IPS-15b (cell line): ENCODE data around the gene CCP110.

ENCODE experiments used
- H3K27me3 ChIP-seq: one replicate; pipeline ENCODE4 v1.6.1; 2013; ENCODE audit warnings: low read length; ENCODE audit not compliant: control insufficient read depth, insufficient read depth
- H3K36me3 ChIP-seq: one replicate; pipeline ENCODE4 v1.6.1; 2013; ENCODE audit warnings: low read length; ENCODE audit not compliant: control insufficient read depth, insufficient read depth
- H3K4me1 ChIP-seq: one replicate; pipeline ENCODE4 v1.6.1; 2013; ENCODE audit warnings: mild to moderate bottlenecking, low read length; ENCODE audit not compliant: control insufficient read depth, insufficient read depth
- H3K4me3 ChIP-seq: one replicate; pipeline ENCODE4 v1.5.1; 2013; ENCODE audit warnings: low read depth, low read length
- H3K9ac ChIP-seq: one replicate; pipeline ENCODE4 v1.6.1; 2013; ENCODE audit warnings: low read depth, mild to moderate bottlenecking, low read length
- H3K9me3 ChIP-seq: one replicate; pipeline ENCODE4 v1.6.1; 2013; ENCODE audit warnings: mild to moderate bottlenecking, low read length; ENCODE audit not compliant: control insufficient read depth, insufficient read depth

CCP110 gene

DNA sequence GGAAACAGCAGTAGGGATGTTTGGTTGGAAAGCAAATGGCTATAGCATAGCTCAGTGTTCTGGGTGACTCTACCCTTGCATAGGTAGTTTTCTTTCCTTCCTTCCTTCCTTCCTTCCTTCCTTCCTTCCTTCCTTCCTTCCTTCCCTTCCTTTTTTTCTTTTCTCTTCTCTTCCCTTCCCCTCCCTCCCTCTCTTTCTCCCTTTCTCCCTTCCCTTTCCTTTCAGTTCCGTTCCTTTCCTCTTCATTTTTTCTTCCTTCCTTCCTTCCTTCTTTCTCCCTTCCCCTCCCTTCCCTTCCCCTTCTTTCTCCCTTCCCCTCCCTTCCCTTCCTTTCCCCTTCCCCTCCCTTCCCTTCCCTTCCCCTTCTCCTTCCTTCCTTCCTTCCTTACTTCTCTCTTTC is 33.1 kb upstream of the CCP110 start:
- Histone ChIP-seq H3K4me3 (no peak overlapping the region), H3K9ac (no peak overlapping the region)

DNA sequence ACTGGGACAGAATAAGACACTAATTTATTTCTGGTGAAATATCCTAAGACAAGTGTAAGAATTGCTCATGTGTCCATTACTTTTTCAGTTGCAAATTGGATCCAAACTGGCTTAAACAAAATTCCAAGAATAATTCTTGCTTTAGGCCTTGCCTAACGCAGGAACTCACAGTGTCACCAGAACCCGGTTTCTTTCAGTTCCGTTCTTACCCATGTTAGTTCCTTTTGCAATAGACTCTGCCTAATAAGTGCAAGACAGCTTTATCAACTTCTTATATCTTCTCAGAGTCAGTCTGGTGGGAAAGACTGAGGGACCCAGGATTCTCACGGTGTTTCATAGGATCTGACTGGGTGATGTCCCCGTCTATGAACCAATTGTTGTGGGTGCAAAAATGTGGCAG is 26.6 kb upstream of the CCP110 start:
- no peak overlapping the region for H3K9ac ChIP-seq
- no peak overlapping the region for H3K4me3 ChIP-seq
- no peaks in the 10 kb centered on the region for H3K27me3 ChIP-seq
- no peaks in the 10 kb centered on the region for H3K4me1 ChIP-seq
- H3K9me3 ChIP-seq, result no peaks in the 10 kb centered on the region
- H3K36me3 ChIP-seq, result peaks cover 8% of the 10 kb centered on the region

More for the DNA sequence above, 33.1 kb upstream of the CCP110 start:
- Histone ChIP-seq H3K9me3 (no peaks in the 10 kb centered on the region), H3K36me3 (no peaks in the 10 kb centered on the region), H3K4me1 (peaks cover 10% of the 10 kb centered on the region), H3K27me3 (no peaks in the 10 kb centered on the region)

DNA sequence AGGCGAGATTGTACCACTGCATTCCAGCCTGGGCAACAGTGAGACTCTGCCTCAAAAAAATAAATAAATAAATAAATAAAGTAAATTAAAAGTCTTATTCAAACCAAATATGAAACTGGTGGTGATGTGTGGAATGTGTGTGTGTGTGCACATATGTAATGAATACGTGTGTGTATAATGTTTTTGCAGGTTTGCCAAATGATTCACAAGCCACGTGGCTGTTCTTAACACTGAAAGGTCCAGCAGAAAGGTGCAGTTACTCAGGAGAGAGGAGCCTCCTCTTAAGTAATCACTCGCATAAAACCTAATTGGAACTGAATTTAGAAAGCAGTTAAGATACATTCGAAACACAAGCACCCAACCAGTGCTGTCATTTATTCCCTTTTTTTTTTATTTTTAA is 24.7 kb upstream of the CCP110 start:
- Histone ChIP-seq H3K9me3 (no peaks in the 10 kb centered on the region), H3K36me3 (peaks cover 21% of the 10 kb centered on the region), H3K4me1 (no peaks in the 10 kb centered on the region), H3K27me3 (no peaks in the 10 kb centered on the region), H3K9ac (no peak overlapping the region), H3K4me3 (no peak overlapping the region)

DNA sequence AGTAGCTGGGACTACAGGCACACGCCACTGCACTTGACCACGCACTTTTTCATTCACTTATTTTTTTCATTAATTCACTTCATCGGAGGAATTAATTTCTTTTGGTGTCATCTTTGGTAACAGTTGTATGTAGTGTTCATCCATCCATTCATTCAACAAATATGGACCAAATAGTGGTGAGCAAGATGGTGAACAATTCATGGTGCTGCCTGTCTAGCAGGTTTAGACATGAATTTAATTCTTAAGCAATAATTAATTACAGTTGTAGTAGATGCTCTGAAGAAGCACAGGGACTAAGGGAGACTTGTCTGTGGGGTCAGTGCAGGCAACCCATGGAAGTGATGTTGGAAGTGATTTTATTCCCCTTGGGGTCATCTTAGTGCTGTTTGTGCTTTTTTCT is 24.3 kb upstream of the CCP110 start:
- H3K9me3 ChIP-seq, result no peaks in the 10 kb centered on the region
- peaks cover 21% of the 10 kb centered on the region for H3K36me3 ChIP-seq
- H3K27me3 ChIP-seq, result no peaks in the 10 kb centered on the region

DNA sequence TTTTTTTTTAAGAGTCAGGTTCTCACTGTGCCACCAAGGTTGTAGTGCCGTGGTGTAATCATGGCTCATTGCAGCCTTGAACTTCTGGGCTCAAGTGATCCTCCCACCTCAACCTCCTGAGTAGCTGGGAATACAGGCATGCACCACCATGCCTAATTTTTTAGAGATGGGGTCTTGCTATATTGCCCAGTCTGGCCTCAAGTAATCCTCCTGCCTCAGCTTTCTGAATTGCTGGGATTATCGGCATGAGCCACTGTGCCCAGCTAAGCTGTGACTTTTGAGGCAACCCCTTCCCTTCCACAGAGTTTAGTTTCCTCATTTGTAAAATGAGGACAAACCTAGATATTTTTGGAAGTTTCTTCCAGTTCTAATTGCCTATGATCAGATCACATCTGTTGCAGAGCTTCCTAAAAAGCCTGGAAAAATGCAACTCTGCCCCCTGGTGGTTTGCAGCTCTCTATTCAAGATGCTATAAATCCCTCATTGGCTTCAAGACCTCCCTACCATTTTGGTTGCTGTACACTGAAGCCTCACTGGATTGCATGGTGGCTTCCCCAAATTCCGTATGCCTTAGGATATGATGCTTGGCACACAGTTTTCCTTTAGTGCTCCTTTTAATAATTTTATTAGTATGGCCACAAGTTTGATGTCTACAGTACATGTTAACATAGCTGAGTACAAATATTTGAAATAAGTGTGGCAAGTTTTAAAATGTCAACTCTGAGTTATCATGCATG is 21.2 kb upstream of the CCP110 start:
- Histone ChIP-seq H3K4me1 (no peaks in the 10 kb centered on the region), H3K4me3 (no peak overlapping the region), H3K9ac (no peak overlapping the region), H3K9me3 (no peaks in the 10 kb centered on the region), H3K36me3 (peaks cover 23% of the 10 kb centered on the region), H3K27me3 (no peaks in the 10 kb centered on the region)

More for the DNA sequence above, 24.3 kb upstream of the CCP110 start:
- Histone ChIP-seq H3K9ac (no peak overlapping the region), H3K4me3 (no peak overlapping the region), H3K4me1 (no peaks in the 10 kb centered on the region)

DNA sequence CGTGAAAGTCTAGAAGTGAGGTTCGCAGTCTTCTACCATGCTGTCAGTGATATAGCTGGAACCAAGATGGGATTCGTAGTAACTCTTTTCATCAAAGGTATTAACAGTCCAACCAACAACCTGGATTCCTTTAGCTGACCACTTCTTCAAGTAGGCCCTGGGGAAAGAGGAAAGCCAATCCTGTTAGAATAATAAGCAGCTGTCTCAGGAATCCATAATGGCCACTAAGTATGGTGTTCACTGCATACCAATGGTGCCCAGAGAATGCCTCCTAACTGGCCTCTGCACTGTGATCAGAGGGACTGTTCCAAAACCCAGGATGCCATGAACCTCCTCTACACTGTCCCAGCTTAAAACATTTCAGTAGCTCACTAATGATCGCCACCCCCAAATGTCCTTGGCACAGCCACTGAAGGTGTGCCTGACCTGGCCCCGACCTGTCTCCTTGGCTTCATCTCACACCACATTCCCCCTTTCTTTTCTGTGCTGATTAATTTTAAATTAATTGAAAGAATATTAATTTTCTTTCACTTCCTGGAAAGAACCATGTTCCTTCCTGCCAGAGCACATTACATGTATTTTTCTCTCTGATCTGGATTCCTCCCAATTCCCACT is 20.2 kb upstream of the CCP110 start:
- H3K4me3 ChIP-seq, result no peak overlapping the region
- peaks cover 23% of the 10 kb centered on the region for H3K36me3 ChIP-seq
- no peak overlapping the region for H3K9ac ChIP-seq
- no peaks in the 10 kb centered on the region for H3K27me3 ChIP-seq
- H3K4me1 ChIP-seq, result no peaks in the 10 kb centered on the region
- H3K9me3 ChIP-seq, result no peaks in the 10 kb centered on the region

DNA sequence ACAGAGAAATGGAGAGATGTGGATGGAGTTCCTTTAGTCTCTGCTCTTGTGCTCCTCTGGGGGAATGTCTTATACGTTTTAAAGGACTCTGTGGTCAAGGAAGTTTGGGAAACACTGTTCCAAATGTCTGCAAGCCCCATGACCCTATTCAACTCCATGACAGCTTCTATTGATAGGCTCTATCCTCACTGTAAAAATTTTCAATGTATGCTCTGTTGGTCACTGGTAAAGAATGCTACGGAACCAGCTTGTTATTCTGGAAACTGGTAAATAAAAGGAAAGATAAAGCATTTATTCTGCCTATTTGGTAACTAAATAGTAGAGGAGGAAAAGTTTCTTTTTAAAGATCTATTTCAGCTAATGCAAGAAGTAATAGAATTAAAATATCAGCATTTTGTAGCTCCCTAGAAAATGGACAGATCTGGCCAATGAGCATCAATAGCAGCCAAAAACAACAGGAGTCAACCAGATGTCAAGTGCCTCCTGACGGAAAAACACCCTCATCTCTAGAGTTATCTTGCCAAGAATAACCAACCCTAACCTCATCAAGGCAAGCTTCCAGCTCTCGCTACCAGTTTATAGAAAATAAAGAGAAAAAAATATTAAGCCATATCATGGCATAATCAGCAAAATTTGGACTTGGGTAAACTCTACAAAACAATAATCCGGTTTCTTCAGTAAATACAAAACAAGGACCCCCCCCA is 18.0 kb upstream of the CCP110 start:
- Histone ChIP-seq H3K36me3 (peaks cover 26% of the 10 kb centered on the region), H3K27me3 (no peaks in the 10 kb centered on the region), H3K4me1 (no peaks in the 10 kb centered on the region)

DNA sequence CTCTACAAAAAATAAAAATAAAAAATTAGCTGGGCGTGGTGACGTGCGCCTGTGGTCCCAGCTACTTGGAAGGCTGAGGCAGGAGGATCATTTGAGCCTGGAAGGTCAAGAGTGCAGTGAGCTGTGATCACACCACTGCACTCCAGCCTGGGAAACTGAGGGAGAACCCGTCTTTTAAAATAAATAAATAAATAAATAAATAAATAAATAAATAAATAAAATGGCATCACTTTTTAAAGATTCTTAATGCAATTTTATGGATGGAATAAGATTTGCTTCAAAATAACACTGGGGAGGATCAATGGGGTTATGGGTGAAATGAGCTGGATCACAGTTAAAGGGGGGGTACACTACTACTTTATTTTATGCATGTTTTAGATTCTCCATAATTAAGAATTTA is 16.8 kb upstream of the CCP110 start:
- H3K27me3 ChIP-seq, result no peaks in the 10 kb centered on the region
- H3K9me3 ChIP-seq, result no peaks in the 10 kb centered on the region
- H3K9ac ChIP-seq, result no peak overlapping the region
- no peaks in the 10 kb centered on the region for H3K4me1 ChIP-seq
- peaks cover 18% of the 10 kb centered on the region for H3K36me3 ChIP-seq
- no peak overlapping the region for H3K4me3 ChIP-seq

More for the DNA sequence above, 18.0 kb upstream of the CCP110 start:
- H3K4me3 ChIP-seq, result no peak overlapping the region
- H3K9ac ChIP-seq, result no peak overlapping the region
- no peaks in the 10 kb centered on the region for H3K9me3 ChIP-seq

DNA sequence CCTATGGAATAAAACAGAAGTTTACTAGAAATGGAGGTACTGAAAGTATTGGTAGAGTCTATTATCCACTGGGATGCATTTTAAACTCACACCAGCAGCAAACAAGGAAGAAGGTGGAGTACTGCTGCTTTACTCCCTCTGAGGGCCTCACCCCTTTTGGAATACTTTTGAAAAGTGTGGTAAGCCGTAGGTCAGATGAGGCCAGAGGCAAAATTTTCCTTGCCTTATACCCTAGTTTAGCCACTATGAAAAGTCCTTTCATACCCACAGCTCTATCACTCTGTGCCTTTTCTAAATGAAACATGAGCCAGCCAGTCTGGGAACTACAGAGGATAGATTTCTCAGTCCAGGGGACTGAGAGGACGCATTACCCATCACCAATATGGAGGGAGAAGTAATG is 15.9 kb upstream of the CCP110 start:
- peaks cover 13% of the 10 kb centered on the region for H3K36me3 ChIP-seq
- H3K4me1 ChIP-seq, result no peaks in the 10 kb centered on the region
- no peaks in the 10 kb centered on the region for H3K9me3 ChIP-seq
- no peak overlapping the region for H3K4me3 ChIP-seq
- H3K27me3 ChIP-seq, result no peaks in the 10 kb centered on the region
- no peak overlapping the region for H3K9ac ChIP-seq

DNA sequence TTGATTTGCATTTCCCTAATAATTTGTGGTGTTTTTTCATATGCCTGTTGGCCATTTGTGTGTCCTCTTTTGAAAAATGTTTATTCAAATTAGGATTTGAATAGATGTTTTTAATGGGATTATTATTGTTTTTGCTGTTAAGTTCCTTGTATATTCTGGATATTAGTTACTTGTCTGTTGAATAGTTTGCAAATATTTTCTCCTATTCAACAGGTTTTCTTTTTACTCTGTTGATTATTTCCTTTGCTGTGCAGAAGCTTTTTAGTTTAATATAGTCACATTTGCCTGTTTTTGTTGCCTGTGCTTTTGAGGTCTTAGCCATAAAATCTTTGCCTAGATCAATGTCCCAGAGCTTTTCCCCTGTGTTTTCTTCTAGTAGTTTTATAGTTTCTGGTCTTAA is 11.4 kb upstream of the CCP110 start:
- no peak overlapping the region for H3K9ac ChIP-seq
- no peak overlapping the region for H3K4me3 ChIP-seq
- no peaks in the 10 kb centered on the region for H3K9me3 ChIP-seq
- H3K27me3 ChIP-seq, result no peaks in the 10 kb centered on the region
- no peaks in the 10 kb centered on the region for H3K4me1 ChIP-seq
- peaks cover 2% of the 10 kb centered on the region for H3K36me3 ChIP-seq

DNA sequence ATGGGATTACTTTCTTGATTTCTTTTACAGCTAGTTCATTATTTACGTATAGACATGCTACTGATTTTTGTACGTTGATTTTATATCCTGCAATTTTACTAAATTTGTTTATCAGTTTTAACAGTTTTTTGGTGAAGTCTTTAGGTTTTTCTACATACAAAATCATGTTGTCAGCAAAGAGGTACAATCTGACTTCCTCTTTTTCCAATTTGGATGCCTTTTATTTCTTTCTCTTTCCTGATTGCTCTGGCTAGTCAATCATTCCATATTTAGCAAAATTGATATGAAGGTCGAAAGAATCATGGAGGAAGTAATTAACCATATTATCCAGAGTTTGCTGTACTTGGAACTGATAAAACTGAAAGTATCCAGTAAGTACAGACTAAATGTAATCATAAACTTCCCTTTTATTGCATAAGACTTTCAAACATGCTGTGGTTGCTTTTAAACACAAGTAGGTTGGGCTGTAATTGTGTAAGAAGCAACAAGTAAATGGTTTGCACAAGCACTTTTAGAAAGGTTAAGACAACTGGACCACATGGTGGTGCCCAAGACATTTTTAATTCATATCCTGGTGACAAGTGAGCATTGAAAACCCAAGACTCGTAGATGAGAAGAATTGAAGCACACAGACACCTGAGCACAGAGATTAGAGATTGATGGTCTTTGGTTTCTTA is 10.2 kb upstream of the CCP110 start:
- Histone ChIP-seq H3K27me3 (no peaks in the 10 kb centered on the region), H3K9me3 (no peaks in the 10 kb centered on the region), H3K36me3 (peaks cover 2% of the 10 kb centered on the region), H3K4me1 (no peaks in the 10 kb centered on the region), H3K4me3 (no peak overlapping the region), H3K9ac (no peak overlapping the region)
